Ovary (tissue), 9 donors: ENCODE data around the gene SLC26A1. TPM values are rescaled to one million over a fixed set of nuclear protein-coding genes. Genes with fewer than 3 reads are reported as not detected.
"Not testable (repeated sequence)": the region's sequence is repeated elsewhere in the genome, so short reads cannot be mapped to it uniquely, and the experiment has no call there.

Experiments
- DNase-seq, 5 donors: peaks; one replicate each; pipeline ENCODE4 v3.0.0-alpha.2; 2019 to 2020
- H3K27ac ChIP-seq, 2 donors: fragments of 200-600 bp; one replicate each; pipeline versions ENCODE4 v1.5.1 to v1.8.0; 2019 to 2022
- H3K27me3 ChIP-seq: fragments of 200-600 bp; one replicate; pipeline ENCODE4 v1.8.0; 2022
- H3K36me3 ChIP-seq: fragments of 200-600 bp; sonication (generic); one replicate; pipeline ENCODE4 v1.5.1; 2019
- H3K4me1 ChIP-seq: one replicate; pipeline ENCODE4 v1.8.1; 2013; ENCODE audit warnings: mild to moderate bottlenecking, moderate library complexity; ENCODE audit not compliant: insufficient read depth
- H3K4me3 ChIP-seq: fragments of 200-600 bp; sonication (generic); one replicate; pipeline ENCODE4 v1.5.1; 2017
- H3K9me3 ChIP-seq, 2 donors: fragments of 200-600 bp in 1 of 2; sonication (generic) in 1 of 2; one replicate each; pipeline versions ENCODE4 v1.5.1 to v1.8.1; 2013 to 2019; ENCODE audit warnings: mild to moderate bottlenecking in 1 of 2, moderate library complexity in 1 of 2
- CTCF ChIP-seq, 3 donors: fragments of 450-650 bp in 2 of 3; fragments of 200-600 bp in 1 of 3; IDR thresholded peaks; one replicate each; pipeline versions ENCODE4 v1.5.1 to v1.8.0; 2016 to 2022; ENCODE audit warnings: antibody characterized with exemption in 3 of 3, mild to moderate bottlenecking in 1 of 3
- EP300 ChIP-seq: sonication (generic); formaldehyde crosslinking; IDR thresholded peaks from one replicate; pipeline ENCODE4 v1.6.1; 2017; ENCODE audit warnings: antibody characterized with exemption
- POLR2A ChIP-seq: fragments of 450-650 bp; IDR thresholded peaks from one replicate; pipeline ENCODE4 v1.6.1; 2017; ENCODE audit warnings: antibody characterized with exemption, mild to moderate bottlenecking, moderate library complexity
- WGBS, 3 donors: extraction: QIAGEN DNeasy Blood & Tissue Kit in 1 of 3; methylation state at CpG; one replicate each; pipeline versions ENCODE4 v1.1.5 to v1.1.7; 2013 to 2017; 5-methylcytosine and 5-hydroxymethylcytosine counted together
- intact Hi-C, 4 donors: fragments of 100-400 bp; cut with DNase I; formaldehyde crosslinking; loops; one replicate each; pipeline versions ENCODE4 v1.11.0 to v1.15.1; 2022 to 2023
- polyA plus RNA-seq, 2 donors: library from polyadenylated mRNA; stranded (reverse); fragments of 200-250 nt in 1 of 2; fragments of 350-450 nt in 1 of 2; fragmentation: Illumina TruSeq in 1 of 2; extraction: RNeasy Lipid Tissue Mini Kit (QIAGEN cat#74804) in 1 of 2; gene quantifications; one replicate each; pipeline ENCODE4 v1.2.3, GENCODE V29; 2013 to 2014
- total RNA-seq, 7 donors: library from RNA; depleted of rRNA in 2 of 7; stranded (reverse); fragments of >200 nt in 2 of 7; fragmentation: NEBNext Ultra II Directional in 3 of 7; extraction: Animal tissue kit (Norgen Biotek cat#: 25700) in 3 of 7; gene quantifications; one replicate each; pipeline versions ENCODE4 v1.1.0 to v1.2.4, GENCODE V29; 2016 to 2023
- donor health status: DM: no; HTN: no; CAD: no; lungs with moderate emphysema.
- donor health status: DM: no; HTN: no; CAD: no.
- donor health status: Bipolar disorder and iron deficiency.
- donor health status: DM: yes; HTN: yes; CAD: no.
- donor health status: DM: no; HTN: no; CAD: no.
- donor health status: DM: yes; HTN: yes; CAD: no.

Gene SLC26A1
- total and polyA plus RNA-seq, 9 donors: 0.10 to 1.1 (median 0.25) TPM; not detected in 1

GRCh38 chr4:1000686-1001260 is 7.6 kb upstream of the SLC26A1 start:
- Histone ChIP-seq H3K36me3 (no peaks in the 10 kb centered on the region), H3K4me3 (no peak overlapping the region), H3K9me3 (no peaks in the 10 kb centered on the region), H3K27ac (no peak overlapping the region), H3K27me3 (peaks cover 16% of the 10 kb centered on the region), H3K4me1 (peaks cover 13% of the 10 kb centered on the region)
- no peak for DNase-seq
- intact Hi-C loops: no loop called here
- TF ChIP-seq POLR2A: no peak
- no peak for TF ChIP-seq EP300
- TF ChIP-seq CTCF (IDR thresholded peaks at IDR 0.05): no peak
- WGBS, 3 donors: 82 to 91% (median 84%) methylated on average over 10 to 15 of the region's 15 CpGs

- H3K4me1 ChIP-seq: peaks cover 13% of the 10 kb centered on the region
- no peak overlapping the region for H3K27ac ChIP-seq
- H3K27me3 ChIP-seq: peaks cover 16% of the 10 kb centered on the region
- no peaks in the 10 kb centered on the region for H3K9me3 ChIP-seq
- intact Hi-C loops: no loop called here
- no peak overlapping the region for H3K4me3 ChIP-seq
- no peaks in the 10 kb centered on the region for H3K36me3 ChIP-seq
- no peak for TF ChIP-seq POLR2A
- no peak for TF ChIP-seq EP300
- no peak for TF ChIP-seq CTCF (IDR thresholded peaks at IDR 0.05)
- WGBS, 3 donors: 52 to 56% (median 53%) methylated on average over 15 to 18 of the region's 18 CpGs
- no peak for DNase-seq
Measured at GRCh38 chr4:999882-1000425, 6.8 kb upstream of the SLC26A1 start.

GRCh38 chr4:999240-999863 is 6.1 kb upstream of the SLC26A1 start:
- DNase-seq, H3K9me3 ChIP-seq, H3K36me3 ChIP-seq, H3K27ac ChIP-seq, intact Hi-C loops, H3K4me3 ChIP-seq: not testable (repeated sequence)
- Histone ChIP-seq H3K4me1 (peaks cover 13% of the 10 kb centered on the region), H3K27me3 (peaks cover 16% of the 10 kb centered on the region)
- 51 to 57% (median 55%) methylated on average over 17 to 21 of the region's 21 CpGs for WGBS, 3 donors

- intact Hi-C loops: no loop called here
- 30 to 47% (median 36%) methylated on average over 12 of the region's 12 CpGs for WGBS, 3 donors
- TF ChIP-seq CTCF (IDR thresholded peaks at IDR 0.05): no peak
- no peak for TF ChIP-seq POLR2A
- no peak for TF ChIP-seq EP300
- Histone ChIP-seq H3K4me1 (peaks cover 13% of the 10 kb centered on the region), H3K27me3 (peaks cover 9% of the 10 kb centered on the region), H3K27ac (no peak overlapping the region), H3K36me3 (no peaks in the 10 kb centered on the region), H3K9me3 (no peaks in the 10 kb centered on the region), H3K4me3 (no peak overlapping the region)
- no peak for DNase-seq
Measured at GRCh38 chr4:998096-998691, 5.0 kb upstream of the SLC26A1 start.
